ENCODE data around the gene CHKA. TPM values are rescaled to one million over a fixed set of nuclear protein-coding genes. Genes with fewer than 3 reads are reported as not detected.

CHKA gene
- total RNA-seq, 4 donors from 2014 or later = 27.7 to 72.5 (median 33.3) TPM

DNA sequence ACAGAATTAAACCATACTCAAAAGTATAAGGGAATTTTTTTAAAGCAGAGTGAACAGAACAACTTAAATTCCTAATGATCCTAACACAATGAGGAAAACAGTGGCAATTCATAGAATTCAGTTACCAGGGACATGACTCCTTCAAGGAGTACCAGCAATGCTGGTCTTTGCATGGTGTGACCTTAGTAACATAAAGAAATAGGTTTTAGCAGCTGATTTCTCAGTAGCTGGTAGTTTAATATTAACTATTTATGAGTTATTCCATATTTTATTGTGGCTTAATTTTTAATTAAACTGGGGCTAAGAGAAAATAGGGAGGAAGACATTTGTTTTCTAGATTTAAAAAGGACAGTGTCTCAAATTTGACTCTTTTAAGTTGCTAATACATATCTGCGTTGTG, 30.9 kb downstream of the CHKA start:
- ATAC-seq (ENCODE audit: low FRiP score) (no peak), DNase-seq (ENCODE audit: low spot score) (no peak)
- TF ChIP-seq, protein P1, sequence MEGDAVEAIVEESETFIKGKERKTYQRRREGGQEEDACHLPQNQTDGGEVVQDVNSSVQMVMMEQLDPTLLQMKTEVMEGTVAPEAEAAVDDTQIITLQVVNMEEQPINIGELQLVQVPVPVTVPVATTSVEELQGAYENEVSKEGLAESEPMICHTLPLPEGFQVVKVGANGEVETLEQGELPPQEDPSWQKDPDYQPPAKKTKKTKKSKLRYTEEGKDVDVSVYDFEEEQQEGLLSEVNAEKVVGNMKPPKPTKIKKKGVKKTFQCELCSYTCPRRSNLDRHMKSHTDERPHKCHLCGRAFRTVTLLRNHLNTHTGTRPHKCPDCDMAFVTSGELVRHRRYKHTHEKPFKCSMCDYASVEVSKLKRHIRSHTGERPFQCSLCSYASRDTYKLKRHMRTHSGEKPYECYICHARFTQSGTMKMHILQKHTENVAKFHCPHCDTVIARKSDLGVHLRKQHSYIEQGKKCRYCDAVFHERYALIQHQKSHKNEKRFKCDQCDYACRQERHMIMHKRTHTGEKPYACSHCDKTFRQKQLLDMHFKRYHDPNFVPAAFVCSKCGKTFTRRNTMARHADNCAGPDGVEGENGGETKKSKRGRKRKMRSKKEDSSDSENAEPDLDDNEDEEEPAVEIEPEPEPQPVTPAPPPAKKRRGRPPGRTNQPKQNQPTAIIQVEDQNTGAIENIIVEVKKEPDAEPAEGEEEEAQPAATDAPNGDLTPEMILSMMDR (IDR thresholded peaks at IDR 0.05) = no peak

DNA sequence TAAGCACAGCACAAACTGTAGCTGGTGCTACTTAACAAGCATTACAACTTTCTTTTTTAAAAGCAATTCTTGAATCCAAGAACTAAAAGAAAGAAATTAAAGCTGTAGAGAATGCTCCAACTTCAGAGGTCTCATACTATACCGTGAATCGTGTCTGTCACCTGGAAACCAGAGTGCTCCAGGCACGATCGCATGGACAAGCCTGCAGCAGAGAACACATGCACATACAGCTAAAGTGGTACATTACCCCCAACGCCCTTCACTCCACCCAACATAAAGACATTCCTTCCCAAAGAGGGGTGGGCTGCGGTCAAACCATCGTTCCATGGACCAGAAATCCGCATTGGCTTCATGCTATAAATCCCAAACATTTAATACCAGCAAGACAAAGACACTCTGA, 31.5 kb downstream of the CHKA start:
- no peak for DNase-seq (ENCODE audit: low spot score)
- ATAC-seq (ENCODE audit: low FRiP score) = no peak
- TF ChIP-seq, protein P1 (IDR thresholded peaks at IDR 0.05) = no peak

DNA sequence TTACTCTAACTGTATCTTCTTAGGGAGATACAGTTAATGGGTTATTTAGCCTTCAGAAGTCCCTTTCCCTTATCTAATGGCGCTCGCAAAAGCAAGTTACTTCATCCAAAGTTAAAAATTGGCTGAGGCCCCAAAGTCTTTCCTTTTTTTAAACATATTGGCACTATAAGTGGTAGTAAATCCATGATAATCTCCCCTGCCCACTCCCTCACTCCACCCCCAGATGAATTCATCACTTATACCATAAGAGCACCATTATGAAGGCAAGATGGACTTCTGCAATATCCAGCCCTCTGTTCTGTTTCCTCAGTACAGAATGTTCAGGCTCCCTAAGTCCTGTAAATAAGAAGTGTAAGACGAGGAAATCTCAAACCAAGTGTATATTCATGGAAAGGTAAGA, 37.7 kb downstream of the CHKA start:
- ATAC-seq (ENCODE audit: low FRiP score) = no peak
- TF ChIP-seq, protein P1 (IDR thresholded peaks at IDR 0.05) = no peak
- DNase-seq (ENCODE audit: low spot score) = no peak

DNA sequence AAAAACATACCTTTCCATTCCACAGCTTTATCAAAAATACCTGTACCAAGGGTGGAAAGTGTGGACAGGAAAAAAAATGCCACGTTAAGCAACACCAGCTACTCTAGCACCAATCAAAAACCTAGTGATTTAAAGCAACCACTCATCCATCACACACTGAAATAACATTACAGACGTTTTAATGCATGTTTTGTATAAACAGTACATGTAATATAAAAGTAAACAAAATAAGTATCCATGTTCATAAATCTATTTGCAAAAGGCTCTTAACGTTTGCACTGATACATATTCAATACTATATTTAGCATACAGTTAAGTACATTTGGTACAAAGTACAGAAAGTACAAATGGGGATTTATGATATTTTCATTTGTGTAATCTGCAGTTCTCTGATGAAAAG, 38.7 kb downstream of the CHKA start:
- DNase-seq (ENCODE audit: low spot score) = no peak
- TF ChIP-seq, protein P1 (IDR thresholded peaks at IDR 0.05) = no peak
- no peak for ATAC-seq (ENCODE audit: low FRiP score)

DNA sequence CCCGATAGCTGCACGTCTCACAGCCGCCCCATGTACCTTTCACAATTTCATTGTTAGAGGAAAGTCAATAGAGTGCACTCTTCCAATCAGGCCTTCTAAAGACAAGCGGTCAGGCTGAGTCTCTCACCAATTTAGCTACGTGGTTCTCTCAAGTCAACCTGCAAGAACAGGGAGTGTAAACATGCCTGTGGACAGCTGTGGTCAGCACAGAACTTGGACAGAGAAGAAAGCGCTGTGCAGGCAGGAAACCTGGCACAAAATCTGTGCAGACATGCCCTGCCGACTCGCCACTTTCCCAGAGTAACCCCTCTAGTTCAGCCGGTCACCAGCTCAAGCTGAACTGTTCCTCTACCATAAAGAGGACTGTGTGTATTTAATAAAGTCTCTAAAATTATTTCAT, 39.5 kb downstream of the CHKA start:
- ATAC-seq (ENCODE audit: low FRiP score) = no peak
- TF ChIP-seq, protein P1 (IDR thresholded peaks at IDR 0.05) = no peak
- no peak for DNase-seq (ENCODE audit: low spot score)

DNA sequence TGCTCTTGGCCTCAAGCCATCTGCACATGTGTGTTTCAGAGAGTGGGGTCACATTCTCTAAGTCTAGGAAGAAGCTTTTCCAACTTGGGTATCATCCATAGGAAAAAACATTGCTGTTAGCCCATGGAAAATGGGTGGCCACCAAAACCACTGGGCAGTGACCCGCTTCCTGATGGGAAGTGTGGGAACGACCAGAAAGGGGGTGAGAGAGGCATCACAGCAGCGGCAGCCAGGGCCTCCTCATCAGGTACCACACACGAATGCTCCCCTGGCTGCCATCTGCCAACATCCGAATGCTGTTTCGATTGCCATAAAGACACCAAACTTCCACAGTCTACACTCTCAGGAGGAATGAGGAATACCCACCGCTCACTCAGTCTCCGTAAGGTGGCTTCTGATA, 40.3 kb downstream of the CHKA start:
- TF ChIP-seq, protein P1 (IDR thresholded peaks at IDR 0.05) = no peak
- ATAC-seq (ENCODE audit: low FRiP score) = no peak

DNA sequence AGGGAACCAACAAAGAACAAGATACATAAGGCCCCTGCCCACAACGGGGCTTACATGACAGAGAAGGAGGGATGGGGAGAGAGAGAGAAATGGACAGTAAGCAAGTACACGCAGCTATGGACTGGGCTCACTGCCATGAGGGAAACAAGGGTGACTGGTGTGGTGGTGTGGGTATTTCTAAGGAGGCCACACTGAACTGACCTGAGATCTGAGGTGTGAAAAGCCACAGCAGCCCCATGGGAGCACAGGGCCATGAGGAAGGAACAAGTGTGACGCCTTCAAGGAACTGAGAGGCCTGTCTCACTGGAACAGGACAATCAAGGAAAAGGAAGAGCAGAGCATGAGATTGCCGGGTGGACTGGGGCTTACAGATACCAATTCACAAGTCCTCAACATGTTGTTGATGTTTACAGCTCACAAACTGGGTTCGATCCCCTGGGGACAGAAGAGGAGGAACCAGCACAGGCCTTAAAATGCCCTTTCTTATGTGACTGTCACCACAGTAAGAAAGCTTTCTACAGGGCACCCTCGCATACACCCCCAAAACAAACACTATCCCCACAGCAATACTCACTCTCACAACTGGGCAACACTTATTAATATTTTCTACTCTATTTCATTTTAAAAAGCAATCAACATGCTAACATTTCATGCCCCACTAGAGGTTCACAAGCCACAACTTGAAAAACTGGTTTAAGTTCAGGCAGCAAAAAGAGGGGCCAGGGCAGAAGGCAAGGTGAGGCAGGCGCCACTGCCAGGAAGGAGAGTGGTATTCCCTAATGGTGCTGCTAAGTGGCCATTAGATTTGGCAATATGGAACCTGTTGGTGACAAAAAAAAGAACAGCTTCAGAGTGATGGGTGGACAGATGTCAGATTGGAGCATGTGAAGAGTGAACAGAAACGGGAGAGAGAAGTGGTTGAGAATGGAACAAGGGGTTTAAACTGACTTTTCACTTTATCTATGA, 43.3 kb downstream of the CHKA start:
- no peak for DNase-seq (ENCODE audit: low spot score)
- TF ChIP-seq, protein P1 (IDR thresholded peaks at IDR 0.05) = no peak
- ATAC-seq (ENCODE audit: low FRiP score) = no peak

More for the DNA sequence above, 40.3 kb downstream of the CHKA start:
- DNase-seq (ENCODE audit: low spot score) = no peak
